Measurements from ENCODE around the gene LY6G5C. TPM values are rescaled to one million over a fixed set of nuclear protein-coding genes. Genes with fewer than 3 reads are reported as not detected.

LY6G5C gene, protein sequence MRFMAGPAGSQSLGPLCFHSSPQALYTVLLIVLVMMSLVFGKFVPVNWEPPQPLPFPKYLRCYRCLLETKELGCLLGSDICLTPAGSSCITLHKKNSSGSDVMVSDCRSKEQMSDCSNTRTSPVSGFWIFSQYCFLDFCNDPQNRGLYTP
- 5.6 TPM for total RNA-seq

DNA sequence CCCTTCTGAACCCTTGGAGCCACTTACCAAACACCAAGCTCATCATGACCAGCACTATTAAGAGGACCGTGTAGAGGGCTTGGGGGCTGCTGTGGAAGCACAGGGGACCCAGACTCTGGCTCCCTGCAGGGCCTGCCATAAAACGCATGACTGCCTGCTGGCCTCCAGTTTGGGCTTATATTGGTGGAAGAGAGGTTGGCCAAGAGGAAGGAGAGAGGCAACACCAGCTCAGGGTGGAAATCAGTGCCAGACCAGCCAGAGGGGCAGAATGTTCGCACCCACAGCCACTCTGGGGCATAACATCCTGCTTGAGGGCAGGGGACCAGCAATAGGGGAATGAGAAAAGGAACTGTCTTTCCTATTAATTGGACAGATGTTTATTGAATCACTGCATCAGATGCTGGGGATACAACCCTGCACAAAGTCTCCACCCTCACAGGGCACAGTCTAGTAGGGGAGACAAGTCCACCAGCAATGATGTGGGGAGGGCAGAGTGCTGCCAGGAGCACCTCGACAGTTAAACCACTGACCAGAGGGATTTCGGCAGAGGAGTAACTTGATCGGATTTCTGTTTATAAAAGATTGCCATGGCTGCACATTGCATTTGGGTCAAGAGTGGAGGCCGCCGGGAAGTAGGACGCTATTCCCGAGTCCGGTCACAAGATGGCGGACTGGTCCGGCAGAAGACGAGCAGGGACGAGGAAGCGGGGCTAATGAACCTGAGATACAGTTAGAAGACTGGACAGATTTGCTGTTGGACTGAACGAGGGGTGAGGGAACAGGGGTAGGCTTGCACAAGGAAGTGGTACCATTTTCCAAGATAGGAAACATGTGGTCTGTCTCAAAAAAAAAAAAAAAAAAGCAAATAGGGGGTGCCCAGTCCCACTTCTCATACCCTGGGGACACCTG lies at the start of gene LY6G5C:
Gene LY6G5C (minus strand): TSS at position 842 of the 909 bp plus-strand sequence. CDS start 694 bp downstream, at position 148.

DNA sequence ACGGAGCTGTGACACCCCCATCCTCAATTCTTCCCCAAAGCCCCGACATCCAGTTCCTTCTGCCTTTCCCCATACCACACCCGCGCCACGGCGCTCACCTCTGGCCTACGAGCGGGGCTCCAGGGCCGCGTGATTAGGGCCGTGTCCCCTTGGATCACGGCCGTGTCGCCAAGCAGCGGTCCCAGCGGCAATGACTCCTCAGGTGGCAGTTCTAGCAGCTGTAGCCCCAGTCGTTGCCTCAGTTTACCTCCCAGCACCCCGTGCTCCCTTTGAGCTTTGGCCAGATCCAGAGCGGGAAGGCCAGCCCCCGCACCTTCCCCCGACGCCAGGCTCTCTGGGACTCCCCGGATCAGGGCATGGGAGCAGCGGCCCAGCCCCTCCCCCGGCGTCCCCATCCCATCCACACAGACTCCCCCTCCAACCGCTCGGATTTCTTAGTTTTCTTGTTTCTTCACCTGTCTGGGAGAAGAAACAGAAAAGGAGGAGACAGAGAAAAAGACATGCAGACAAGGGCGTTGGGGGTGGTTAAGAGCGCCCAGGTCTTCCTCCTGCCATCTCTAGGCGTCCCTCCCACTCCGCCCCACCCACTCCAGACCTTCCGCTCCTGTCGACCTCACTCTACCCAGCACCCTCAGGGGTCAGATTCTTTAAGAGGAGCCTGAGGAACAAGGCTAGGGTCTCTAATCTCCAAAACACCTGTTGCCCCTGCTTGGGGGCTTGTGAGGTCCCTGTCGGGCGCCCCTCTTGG lies 48.1 kb upstream of the LY6G5C start, which contains the start of gene DDAH2:
Gene DDAH2 (minus strand): TSS at position 533 of the 748 bp plus-strand sequence. CDS start 138 bp downstream, at position 395.

DNA sequence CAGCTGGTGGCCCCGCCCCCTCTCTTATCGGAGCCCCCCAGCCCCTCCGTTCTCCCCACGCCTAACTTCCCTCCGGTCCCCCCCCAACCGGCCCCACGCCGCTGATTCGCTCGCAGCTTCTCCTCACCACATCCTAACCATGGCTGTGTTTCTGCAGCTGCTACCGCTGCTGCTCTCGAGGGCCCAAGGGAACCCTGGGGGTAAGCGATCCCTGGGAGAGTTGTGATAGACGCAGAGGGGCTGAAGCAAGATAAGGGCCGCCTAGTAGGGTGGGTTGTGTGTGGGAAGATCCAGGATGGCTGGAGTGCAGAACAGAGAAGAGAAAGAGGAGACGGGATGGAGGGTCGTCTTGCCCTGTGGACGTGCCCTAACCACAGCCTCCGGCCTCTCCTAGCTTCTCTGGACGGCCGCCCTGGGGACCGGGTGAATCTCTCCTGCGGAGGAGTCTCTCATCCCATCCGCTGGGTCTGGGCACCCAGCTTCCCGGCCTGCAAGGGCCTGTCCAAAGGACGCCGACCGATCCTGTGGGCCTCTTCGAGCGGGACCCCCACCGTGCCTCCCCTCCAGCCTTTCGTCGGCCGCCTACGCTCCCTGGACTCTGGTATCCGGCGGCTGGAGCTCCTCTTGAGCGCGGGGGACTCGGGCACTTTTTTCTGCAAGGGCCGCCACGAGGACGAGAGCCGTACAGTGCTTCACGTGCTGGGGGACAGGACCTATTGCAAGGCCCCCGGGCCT lies 42.5 kb upstream of the LY6G5C start, which contains the start of gene MPIG6B:
Gene MPIG6B (plus strand): TSS at position 129 of the 735 bp plus-strand sequence. CDS start 11 bp downstream, at position 140.

DNA sequence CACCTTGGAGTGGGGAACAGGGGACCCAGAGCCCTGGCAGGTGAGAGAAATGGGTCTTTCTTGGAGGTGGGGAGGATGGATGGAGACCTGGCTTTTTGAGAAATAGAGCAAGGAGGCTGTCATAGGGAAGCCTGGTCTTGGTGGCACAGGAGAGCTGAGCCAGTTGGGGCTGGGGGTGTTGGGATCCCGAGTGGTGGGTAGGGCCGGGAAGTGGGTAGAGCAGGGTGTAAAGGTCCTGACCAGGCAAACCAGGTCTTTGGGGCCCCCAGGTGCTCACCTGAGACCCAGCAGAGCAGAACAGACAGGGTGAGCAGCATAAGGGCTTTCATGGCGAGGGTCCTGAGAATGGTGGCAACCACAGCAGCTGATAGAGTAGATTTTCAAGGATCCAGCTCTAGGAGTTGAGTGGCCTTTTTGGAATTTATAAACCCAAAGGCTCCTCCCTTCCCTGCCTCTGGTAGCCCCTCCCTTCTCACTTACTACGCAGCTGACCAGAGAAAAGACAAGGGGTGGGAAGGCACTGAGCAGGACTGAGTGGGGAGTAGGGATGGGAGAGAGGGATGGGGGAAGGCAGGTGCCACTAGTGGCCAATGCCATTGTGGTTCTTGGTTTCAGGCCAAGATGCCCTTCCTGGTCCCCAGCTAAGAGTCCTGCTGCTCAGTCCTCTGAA lies 40.6 kb upstream of the LY6G5C start, which contains the start of gene LY6G6C:
Gene LY6G6C (minus strand): TSS at position 396 of the 670 bp plus-strand sequence. CDS start 67 bp downstream, at position 329.

DNA sequence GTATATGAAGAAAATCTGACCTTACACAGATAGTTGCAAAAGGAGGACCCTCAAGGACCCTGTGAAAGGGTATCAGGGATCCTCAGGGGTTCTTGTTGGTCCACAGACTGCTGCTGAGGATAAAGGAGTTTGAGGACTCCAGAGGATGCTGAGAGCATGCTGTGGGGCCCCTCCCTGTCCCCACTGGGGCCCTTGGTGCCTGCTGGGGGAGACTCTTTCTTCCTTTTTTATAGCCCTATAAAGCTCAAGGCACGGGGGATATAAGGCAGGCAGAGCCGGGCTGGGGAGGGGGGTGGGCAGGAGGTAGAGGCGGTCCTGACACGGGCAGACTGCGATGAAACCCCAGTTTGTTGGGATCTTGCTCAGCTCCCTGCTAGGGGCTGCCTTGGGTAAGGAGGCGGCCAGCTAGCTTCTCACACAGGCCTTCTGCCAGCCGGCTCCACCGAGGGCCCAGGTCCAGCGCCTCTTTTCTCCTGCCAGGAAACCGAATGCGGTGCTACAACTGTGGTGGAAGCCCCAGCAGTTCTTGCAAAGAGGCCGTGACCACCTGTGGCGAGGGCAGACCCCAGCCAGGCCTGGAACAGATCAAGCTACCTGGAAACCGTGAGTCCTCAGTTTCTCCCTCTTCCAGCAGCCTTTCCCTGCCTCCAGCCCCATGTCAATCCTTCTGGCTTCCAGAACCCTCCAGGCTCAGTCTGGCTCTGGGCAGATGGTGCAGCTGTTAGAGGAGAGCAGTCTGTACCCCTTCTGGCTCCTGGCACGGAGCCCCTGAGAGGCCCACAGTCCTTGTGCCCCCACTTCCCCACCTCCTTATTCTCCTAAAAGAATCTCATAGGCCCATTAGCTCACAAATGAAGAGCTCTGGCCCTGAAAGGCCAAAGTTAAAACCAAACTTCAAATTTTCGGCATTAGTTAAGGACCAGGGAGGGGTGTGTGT lies 34.4 kb upstream of the LY6G5C start, which contains the start of gene LY6G6D:
Gene LY6G6D (plus strand): TSS at position 327 of the 937 bp plus-strand sequence. CDS start 8 bp downstream, at position 335.

DNA sequence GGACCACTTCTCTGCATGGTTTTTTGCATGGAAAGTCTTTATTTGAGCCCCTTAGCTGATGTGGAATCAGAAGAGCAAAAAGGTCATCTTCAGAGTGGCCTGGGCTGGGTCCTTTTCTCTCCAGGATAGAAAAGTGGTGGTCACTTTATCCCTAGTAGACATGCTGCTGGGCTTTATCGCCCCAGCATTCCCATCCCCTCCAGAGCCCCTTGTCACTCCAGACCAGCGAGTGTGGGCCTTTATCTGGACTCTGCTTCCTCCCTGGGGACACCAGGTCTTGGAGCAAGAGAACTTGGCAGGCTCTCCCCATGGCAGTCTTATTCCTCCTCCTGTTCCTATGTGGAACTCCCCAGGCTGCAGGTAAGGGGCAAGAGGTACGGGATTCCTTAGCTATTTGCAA lies 25.7 kb upstream of the LY6G5C start, which contains the start of gene LY6G6F:
Gene LY6G6F (plus strand): TSS at position 268 of the 400 bp plus-strand sequence. CDS start 41 bp downstream, at position 309.

DNA sequence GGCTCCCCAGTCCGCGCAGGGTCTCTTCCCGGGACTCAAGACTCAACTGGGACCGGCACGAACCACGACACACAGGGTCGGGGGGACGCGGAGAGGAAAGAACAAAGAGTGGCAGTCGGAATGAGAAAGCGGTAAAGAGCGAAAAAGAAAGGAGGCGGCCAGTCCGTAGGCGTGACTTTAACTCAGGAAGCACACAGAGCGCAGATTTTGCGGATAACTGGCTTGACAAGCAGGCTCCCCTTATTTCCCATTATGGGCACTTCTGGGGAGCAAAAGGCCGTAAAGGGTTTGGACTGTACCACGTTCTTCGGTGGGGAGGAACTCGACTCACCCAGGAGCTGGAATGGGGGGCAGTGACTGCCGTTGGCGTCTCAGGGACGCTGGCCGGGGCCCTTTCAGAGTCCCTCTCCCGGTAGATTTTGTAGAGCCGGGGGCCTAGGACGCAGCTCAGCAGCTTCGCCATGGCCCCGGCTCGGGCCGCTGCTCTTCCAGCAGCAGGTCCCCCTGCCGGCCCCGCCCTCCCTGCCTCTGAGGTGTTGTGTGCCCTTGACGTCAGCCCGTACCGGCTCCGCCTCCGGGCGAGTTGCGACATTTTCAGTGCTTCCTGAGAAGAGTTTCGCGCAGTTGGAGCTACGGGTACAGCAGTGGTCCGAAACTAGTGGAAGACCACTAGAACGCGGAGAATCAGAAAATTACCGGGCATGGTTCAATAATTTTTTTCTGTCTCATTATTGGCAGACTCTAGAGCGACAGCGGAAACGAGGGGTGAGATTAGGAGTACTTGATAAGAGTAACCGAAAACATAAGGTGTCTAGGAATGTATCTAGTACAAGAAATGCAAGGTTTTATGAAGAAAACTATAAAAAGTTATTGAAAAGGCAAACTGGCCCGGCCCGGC lies 22.2 kb upstream of the LY6G5C start, which contains the start of gene ABHD16A:
Gene ABHD16A (minus strand): TSS at position 506 of the 898 bp plus-strand sequence. CDS start 43 bp downstream, at position 463.

DNA sequence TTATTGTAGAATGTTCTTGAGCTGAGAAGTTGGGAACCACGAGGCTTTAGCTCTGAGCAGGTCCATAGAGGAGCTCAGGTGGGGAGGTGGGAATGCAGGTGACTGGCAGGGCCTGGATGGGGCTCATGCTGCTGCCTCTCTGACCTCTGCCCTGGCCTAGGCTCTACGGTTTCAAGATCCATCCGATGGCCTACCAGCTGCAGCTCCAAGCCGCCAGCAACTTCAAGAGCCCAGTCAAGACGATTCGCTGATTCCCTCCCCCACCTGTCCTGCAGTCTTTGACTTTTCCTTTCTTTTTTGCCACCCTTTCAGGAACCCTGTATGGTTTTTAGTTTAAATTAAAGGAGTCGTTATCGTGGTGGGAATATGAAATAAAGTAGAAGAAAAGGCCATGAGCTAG lies 11.2 kb downstream of the LY6G5C start, which contains the start of gene LY6G5B:
Gene LY6G5B (plus strand): TSS at position 301 of the 400 bp plus-strand sequence. CDS start 975 bp downstream, outside the sequence.

DNA sequence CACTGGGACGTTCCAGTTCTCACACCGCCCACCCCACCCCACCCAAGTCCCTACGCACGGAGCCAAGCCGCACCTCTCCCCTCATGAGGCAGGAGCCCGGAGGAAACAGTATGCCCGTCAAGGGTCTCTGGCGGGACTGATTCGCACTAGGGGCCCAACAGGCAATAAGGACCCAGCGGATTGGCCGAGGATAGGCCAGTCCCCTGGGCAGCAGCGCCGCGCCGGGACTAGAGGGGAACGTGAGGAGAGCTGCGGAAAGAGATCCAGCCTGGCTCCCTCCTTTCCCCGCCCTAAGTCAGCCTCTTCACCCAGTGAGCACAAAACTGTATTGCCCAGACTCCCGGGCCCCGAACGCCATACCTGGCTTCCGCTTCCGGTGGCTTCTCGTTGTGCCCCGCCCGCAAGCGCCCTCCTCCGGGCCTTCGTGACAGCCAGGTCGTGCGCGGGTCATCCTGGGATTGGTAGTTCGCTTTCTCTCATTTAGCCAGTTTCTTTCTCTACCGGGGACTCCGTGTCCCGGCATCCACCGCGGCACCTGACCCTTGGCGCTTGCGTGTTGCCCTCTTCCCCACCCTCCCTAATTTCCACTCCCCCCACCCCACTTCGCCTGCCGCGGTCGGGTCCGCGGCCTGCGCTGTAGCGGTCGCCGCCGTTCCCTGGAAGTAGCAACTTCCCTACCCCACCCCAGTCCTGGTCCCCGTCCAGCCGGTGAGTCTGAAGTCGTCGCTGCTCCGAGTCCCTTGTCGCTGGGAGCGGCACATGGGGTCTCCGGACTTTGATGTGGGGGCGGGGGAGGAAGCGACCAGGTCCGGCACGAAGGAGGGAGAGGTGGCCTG lies 15.1 kb downstream of the LY6G5C start, which contains the start of gene CSNK2B:
Gene CSNK2B (plus strand): TSS at position 580 of the 836 bp plus-strand sequence. CDS start 752 bp downstream, outside the sequence.

DNA sequence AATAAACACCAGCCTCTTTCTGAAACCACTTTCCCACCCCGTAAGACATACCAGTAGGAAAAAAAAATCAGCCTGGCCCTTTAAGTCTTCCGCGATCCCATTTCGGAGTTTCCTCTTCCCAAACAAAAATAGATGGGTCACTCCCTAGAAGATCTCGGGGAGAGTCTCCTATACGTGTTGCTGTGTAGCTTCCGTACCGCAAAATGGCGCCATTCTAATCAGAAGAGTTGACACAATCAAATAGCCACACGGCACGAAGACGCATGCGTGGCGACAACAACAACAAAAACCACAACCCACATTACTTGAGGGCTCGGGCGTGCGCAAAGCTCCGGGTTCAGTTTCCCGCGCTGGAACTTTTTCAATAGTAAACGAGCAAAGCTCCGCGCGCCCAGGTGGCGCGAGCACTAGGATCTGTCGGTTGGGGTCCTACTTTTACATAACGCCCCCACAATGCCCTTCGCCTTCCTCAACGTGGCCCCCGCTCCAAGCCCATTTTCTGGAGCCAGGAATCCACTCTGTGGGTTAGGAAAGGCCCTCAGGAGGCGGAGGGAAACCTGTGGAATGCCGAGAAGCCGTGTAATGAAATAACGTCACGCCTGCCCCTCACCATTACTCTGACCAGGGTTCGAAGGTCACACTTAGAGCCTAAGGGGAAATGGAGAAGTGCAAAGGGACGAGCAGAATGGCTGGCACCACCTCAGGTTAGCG lies 15.9 kb downstream of the LY6G5C start, which contains the start of gene GPANK1:
Gene GPANK1 (minus strand): TSS at position 208 of the 711 bp plus-strand sequence. CDS start 519 bp downstream, outside the sequence.

DNA sequence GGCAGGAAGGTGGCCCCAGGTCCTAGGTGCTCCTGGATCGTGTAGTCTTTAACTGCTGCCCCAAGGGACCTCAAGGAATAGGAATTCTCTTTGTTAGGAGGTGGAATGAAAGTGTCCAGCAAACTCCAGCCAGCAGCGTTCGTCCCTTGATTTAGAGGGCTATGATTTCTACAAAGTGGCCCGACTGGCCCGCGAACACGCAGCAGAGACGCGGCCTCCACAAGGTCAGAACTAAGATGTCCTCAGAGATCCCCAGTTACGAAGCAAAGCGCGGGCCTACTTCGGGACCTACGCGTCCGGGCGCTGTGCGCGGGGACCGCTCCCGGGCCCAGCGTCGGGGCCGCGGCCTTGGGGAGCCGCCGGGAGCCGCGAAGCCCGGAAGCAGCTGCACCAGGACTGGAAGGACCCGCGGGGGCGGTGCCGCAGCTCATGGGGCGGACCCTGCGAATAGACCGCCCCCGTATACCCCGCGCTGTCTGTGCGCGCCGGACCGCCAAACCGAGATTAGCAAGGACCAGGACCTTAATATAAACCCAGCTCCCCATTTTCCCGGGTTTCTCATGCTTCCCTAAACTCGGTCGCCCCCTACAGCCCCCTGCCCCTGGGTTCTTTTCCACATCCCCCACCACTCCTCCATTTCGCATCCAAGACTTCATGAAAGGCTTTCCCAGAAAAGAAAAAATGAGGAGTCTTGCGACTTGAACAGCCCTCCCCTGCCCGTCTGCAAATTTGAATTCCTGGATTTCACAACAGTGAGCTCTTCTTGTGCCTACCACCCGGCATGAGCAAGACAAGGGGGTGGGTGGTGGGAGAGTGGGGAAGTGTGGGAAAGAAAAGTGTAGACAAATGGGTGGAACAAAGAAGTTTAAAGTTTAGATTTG lies 20.2 kb downstream of the LY6G5C start, which contains the start of gene C6orf47:
Gene C6orf47 (minus strand): TSS at position 398 of the 881 bp plus-strand sequence. CDS start 831 bp downstream, outside the sequence.

DNA sequence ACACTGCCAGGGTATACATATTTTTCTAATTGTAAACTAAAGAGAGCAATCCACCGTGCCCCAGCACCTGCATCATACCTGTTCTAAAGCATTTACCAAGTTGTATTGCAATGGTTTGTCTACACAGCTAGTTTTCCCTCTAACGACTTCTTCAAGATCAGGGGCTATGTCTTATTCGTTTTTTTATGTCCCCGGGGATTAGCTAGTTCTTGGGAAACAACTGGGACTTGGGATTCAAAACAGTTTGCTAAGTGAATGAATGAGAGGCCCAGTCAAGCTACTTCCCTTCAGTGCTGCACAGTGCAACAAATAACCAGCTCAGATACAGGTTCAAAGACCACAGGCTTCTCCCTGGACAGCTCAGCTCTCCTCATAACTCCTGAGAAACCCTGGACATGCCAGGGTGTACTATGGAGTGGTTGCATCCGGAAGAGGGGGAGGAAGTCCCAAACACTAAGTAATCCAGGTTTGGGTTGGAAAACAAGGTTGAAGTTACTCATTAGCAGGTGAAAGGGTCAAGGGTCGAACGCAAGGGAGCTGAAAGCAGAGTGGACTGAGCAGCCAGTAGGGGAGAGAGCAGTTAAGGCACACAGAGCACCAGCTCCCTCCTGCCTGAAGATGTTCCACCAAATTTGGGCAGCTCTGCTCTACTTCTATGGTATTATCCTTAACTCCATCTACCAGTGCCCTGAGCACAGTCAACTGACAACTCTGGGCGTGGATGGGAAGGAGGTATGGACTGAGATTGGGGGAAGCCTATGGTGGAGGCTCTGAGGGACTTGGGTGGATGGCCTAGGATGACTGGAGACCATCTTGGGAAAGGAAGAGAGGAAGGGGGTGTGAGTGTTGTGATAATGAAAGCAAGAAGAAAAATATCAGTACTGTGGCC lies 25.3 kb downstream of the LY6G5C start, which contains the start of gene APOM:
Gene APOM (plus strand): TSS at position 546 of the 889 bp plus-strand sequence. CDS start 73 bp downstream, at position 619.

